H9 (cell line): ENCODE results near the gene PTPN22. TPM values are rescaled to one million over a fixed set of nuclear protein-coding genes. Genes with fewer than 3 reads are reported as not detected.

ENCODE experiments used
- DNase-seq: peaks from one replicate; pipeline ENCODE4 v3.0.0-alpha.2; 2017
- H2AFZ ChIP-seq: one replicate; pipeline ENCODE4 v1.6.1; 2013; ENCODE audit warnings: mild to moderate bottlenecking, low read length, control low read depth, moderate library complexity
- H2AK5ac ChIP-seq: 2 replicates; pipeline ENCODE4 v1.6.1; 2013; ENCODE audit warnings: low read length, control low read depth, mixed read lengths; ENCODE audit not compliant: insufficient read length
- H2BK120ac ChIP-seq: one replicate; pipeline ENCODE4 v1.6.1; 2013; ENCODE audit warnings: low read depth, mild to moderate bottlenecking, low read length, control low read depth, inconsistent platforms; ENCODE audit not compliant: poor library complexity, severe bottlenecking
- H2BK12ac ChIP-seq: 2 replicates; pipeline ENCODE4 v1.6.1; 2013; ENCODE audit warnings: low read length, control low read depth, mixed read lengths, low read depth; ENCODE audit not compliant: insufficient read length
- H2BK15ac ChIP-seq: 2 replicates; pipeline ENCODE4 v1.6.1; 2013; ENCODE audit warnings: low read depth, low read length, control low read depth
- H2BK20ac ChIP-seq: one replicate; pipeline ENCODE4 v1.6.1; 2013; ENCODE audit warnings: low read depth, mild to moderate bottlenecking, low read length, control low read depth, inconsistent platforms; ENCODE audit not compliant: poor library complexity, severe bottlenecking
- H2BK5ac ChIP-seq: 2 replicates; pipeline ENCODE4 v1.6.1; 2013; ENCODE audit warnings: low read length, control low read depth, mixed read lengths; ENCODE audit not compliant: insufficient read length
- H3K14ac ChIP-seq: 2 replicates; pipeline ENCODE4 v1.6.1; 2013; ENCODE audit warnings: low read length, control low read depth; ENCODE audit not compliant: insufficient read depth
- H3K18ac ChIP-seq: 2 replicates; pipeline ENCODE4 v1.6.1; 2013; ENCODE audit warnings: low read depth, mild to moderate bottlenecking, mixed read lengths, low read length, control low read depth; ENCODE audit not compliant: insufficient read length
- H3K23ac ChIP-seq: 2 replicates; pipeline ENCODE4 v1.6.1; 2013; ENCODE audit warnings: low read length, control low read depth, mixed read lengths, low read depth; ENCODE audit not compliant: insufficient read length
- H3K23me2 ChIP-seq: 2 replicates; pipeline ENCODE4 v1.6.1; 2013; ENCODE audit warnings: low read depth, mild to moderate bottlenecking, mixed read lengths, low read length, control low read depth; ENCODE audit not compliant: insufficient read length, poor library complexity, severe bottlenecking
- H3K27ac ChIP-seq: 2 replicates; pipeline ENCODE4 v1.5.1; 2013; ENCODE audit warnings: low read length, control low read depth, mixed read lengths, low read depth; ENCODE audit not compliant: insufficient read length
- H3K27me3 ChIP-seq: 2 replicates; pipeline ENCODE4 v1.6.1; 2013; ENCODE audit warnings: low read length, control low read depth, inconsistent platforms; ENCODE audit not compliant: insufficient read depth
- H3K4ac ChIP-seq: 2 replicates; pipeline ENCODE4 v1.6.1; 2013; ENCODE audit warnings: low read depth, mild to moderate bottlenecking, control low read depth, inconsistent platforms, low read length, moderate library complexity
- H3K4me1 ChIP-seq: 2 replicates; pipeline ENCODE4 v1.6.1; 2013; ENCODE audit warnings: low read length, control low read depth, inconsistent platforms; ENCODE audit not compliant: insufficient read depth
- H3K4me2 ChIP-seq: 2 replicates; pipeline ENCODE4 v1.6.1; 2013; ENCODE audit warnings: low read length, control low read depth, mixed read lengths; ENCODE audit not compliant: insufficient read length, insufficient read depth
- H3K56ac ChIP-seq: 2 replicates; pipeline ENCODE4 v1.6.1; 2013; ENCODE audit warnings: low read depth, mild to moderate bottlenecking, mixed read lengths, low read length, control low read depth; ENCODE audit not compliant: insufficient read length
- H3K79me1 ChIP-seq: 2 replicates; pipeline ENCODE4 v1.6.1; 2013; ENCODE audit warnings: low read depth, mild to moderate bottlenecking, moderate library complexity, low read length, control low read depth, inconsistent platforms; ENCODE audit not compliant: insufficient read depth, poor library complexity, severe bottlenecking
- H3K79me2 ChIP-seq: 2 replicates; pipeline ENCODE4 v1.6.1; 2013; ENCODE audit warnings: low read length, control low read depth, inconsistent platforms; ENCODE audit not compliant: insufficient read depth
- H3K9ac ChIP-seq: 2 replicates; pipeline ENCODE4 v1.6.1; 2013; ENCODE audit warnings: low read length, control low read depth, mixed read lengths; ENCODE audit not compliant: insufficient read length; ENCODE audit errors: extremely low read depth
- H3K9me3 ChIP-seq: one replicate; pipeline ENCODE4 v1.6.1; 2013; ENCODE audit warnings: low read depth, low read length, inconsistent platforms; ENCODE audit not compliant: control insufficient read depth
- H3T11ph ChIP-seq: one replicate; pipeline ENCODE4 v1.6.1; 2013; ENCODE audit warnings: mild to moderate bottlenecking, low read length, control low read depth, inconsistent platforms
- H4K20me1 ChIP-seq: one replicate; pipeline ENCODE4 v1.6.1; 2013; ENCODE audit not compliant: control insufficient read depth, insufficient read length, insufficient read depth
- H4K5ac ChIP-seq: 2 replicates; pipeline ENCODE4 v1.6.1; 2013; ENCODE audit warnings: low read depth, mild to moderate bottlenecking, mixed read lengths, low read length, control low read depth; ENCODE audit not compliant: insufficient read length
- H4K8ac ChIP-seq: replicated peaks from 2 replicates; pipeline ENCODE4 v1.6.1; 2013; ENCODE audit warnings: low read length, control low read depth, mixed read lengths, low read depth; ENCODE audit not compliant: insufficient read length
- H4K91ac ChIP-seq: 2 replicates; pipeline ENCODE4 v1.6.1; 2013; ENCODE audit warnings: low read depth, mild to moderate bottlenecking, moderate library complexity, mixed read lengths, low read length, control low read depth; ENCODE audit not compliant: insufficient read length
- H3K27ac Mint-ChIP-seq, 3 experiments: 2 replicates in 2 of 3; 3 replicates in 1 of 3; pipeline ENCODE4 v1.8.0; 2020 to 2021; ENCODE audit warnings: mixed read lengths in 3 of 3, mild to moderate bottlenecking in 1 of 3, moderate library complexity in 1 of 3
- H3K27me3 Mint-ChIP-seq: 2 replicates; pipeline ENCODE4 v1.8.0; 2021; ENCODE audit warnings: low read depth, mild to moderate bottlenecking, moderate library complexity, mixed read lengths
- H3K36me3 Mint-ChIP-seq, 3 experiments: 2 replicates in 2 of 3; 3 replicates in 1 of 3; pipeline ENCODE4 v1.8.0; 2020 to 2021; ENCODE audit warnings: low read depth in 3 of 3, mixed read lengths in 3 of 3; ENCODE audit not compliant: insufficient read depth in 1 of 3
- H3K4me1 Mint-ChIP-seq, 2 experiments: 2 replicates each; pipeline ENCODE4 v1.8.0; 2020; ENCODE audit warnings: mixed read lengths in 2 of 2
- H3K4me3 Mint-ChIP-seq, 2 experiments: 2 replicates in 1 of 2; 3 replicates in 1 of 2; pipeline ENCODE4 v1.8.0; 2020 to 2021; ENCODE audit warnings: mild to moderate bottlenecking in 2 of 2, mixed read lengths in 2 of 2, moderate library complexity in 1 of 2
- H3K9me3 Mint-ChIP-seq, 2 experiments: 2 replicates in 1 of 2; 3 replicates in 1 of 2; pipeline ENCODE4 v1.8.0; 2020; ENCODE audit warnings: mild to moderate bottlenecking in 2 of 2, mixed read lengths in 2 of 2, moderate library complexity in 1 of 2
- WGBS: extraction: QIAGEN DNeasy Blood & Tissue Kit; methylation state at CpG from one replicate; pipeline ENCODE4 v1.1.7; 2013; ENCODE audit warnings: missing lambda C conversion rate, low lambda C conversion rate, mixed read lengths; ENCODE audit not compliant: insufficient read length; ENCODE audit errors: extremely low coverage; 5-methylcytosine and 5-hydroxymethylcytosine counted together
- total RNA-seq: library from RNA; stranded (reverse); gene quantifications from 2 replicates; pipeline ENCODE4 v1.2.1, GENCODE V29; 2021
- TF ChIP-seq, protein P1 (sequence below): fragments of 200-600 bp; sonication (generic); conservative IDR thresholded peaks from 3 replicates; pipeline ENCODE4 v1.8.0; 2021; ENCODE audit warnings: antibody characterized with exemption, mild to moderate bottlenecking

Gene PTPN22
- total RNA-seq, 1 experiment from 2014 or later, result not detected

GRCh38 chr1:113811156-113811887, 60.2 kb downstream of the PTPN22 start:
- H3K14ac ChIP-seq, result peak overlapping the region; percentile 82
- H4K5ac ChIP-seq, result no peak overlapping the region
- H3K4me1 ChIP-seq, result no peaks in the 10 kb centered on the region
- no peak overlapping the region for H2BK20ac ChIP-seq
- H3K27ac ChIP-seq, result no peak overlapping the region
- no peaks in the 10 kb centered on the region for H3K23me2 ChIP-seq
- WGBS, result no CpG with 5 or more reads among the region's 29 CpGs
- H2BK5ac ChIP-seq, result no peak overlapping the region
- peak; percentile 35 for DNase-seq
- H2BK12ac ChIP-seq, result no peak overlapping the region
- Mint-ChIP-seq H3K27me3 (no peaks in the 10 kb centered on the region), H3K9me3 (0 out of 5 replicates have a peak, but pooled peaks cover 0 to 3% of the 10 kb centered on the region in 2 experiments), H3K36me3 (peaks cover 3 to 14% (median 5%) of the 10 kb centered on the region in 3 experiments), H3K4me1 (peaks cover 13 to 22% of the 10 kb centered on the region in 2 experiments), H3K27ac (peak overlapping the region; percentile 82 to 96 (median 93)), H3K4me3 (peak overlapping the region; percentile 94 to 99)
- H4K8ac ChIP-seq, result no peak overlapping the region
- no peak overlapping the region for H3K4ac ChIP-seq
- H3K79me1 ChIP-seq, result no peaks in the 10 kb centered on the region
- no peaks in the 10 kb centered on the region for H3K9me3 ChIP-seq
- no peaks in the 10 kb centered on the region for H3K27me3 ChIP-seq
- no peak overlapping the region for H3K56ac ChIP-seq
- H3K9ac ChIP-seq, result peak overlapping the region; percentile 84
- no peaks in the 10 kb centered on the region for H4K20me1 ChIP-seq
- no peak overlapping the region for H2BK15ac ChIP-seq
- H3K79me2 ChIP-seq, result peaks cover 24% of the 10 kb centered on the region; the same call in 1 of the 2 replicates
- H3K4me2 ChIP-seq, result peak overlapping the region; percentile 83
- H3K18ac ChIP-seq, result peak overlapping the region; percentile 52
- H4K91ac ChIP-seq, result no peak overlapping the region
- no peak overlapping the region for H2AFZ ChIP-seq
- TF ChIP-seq, protein P1, sequence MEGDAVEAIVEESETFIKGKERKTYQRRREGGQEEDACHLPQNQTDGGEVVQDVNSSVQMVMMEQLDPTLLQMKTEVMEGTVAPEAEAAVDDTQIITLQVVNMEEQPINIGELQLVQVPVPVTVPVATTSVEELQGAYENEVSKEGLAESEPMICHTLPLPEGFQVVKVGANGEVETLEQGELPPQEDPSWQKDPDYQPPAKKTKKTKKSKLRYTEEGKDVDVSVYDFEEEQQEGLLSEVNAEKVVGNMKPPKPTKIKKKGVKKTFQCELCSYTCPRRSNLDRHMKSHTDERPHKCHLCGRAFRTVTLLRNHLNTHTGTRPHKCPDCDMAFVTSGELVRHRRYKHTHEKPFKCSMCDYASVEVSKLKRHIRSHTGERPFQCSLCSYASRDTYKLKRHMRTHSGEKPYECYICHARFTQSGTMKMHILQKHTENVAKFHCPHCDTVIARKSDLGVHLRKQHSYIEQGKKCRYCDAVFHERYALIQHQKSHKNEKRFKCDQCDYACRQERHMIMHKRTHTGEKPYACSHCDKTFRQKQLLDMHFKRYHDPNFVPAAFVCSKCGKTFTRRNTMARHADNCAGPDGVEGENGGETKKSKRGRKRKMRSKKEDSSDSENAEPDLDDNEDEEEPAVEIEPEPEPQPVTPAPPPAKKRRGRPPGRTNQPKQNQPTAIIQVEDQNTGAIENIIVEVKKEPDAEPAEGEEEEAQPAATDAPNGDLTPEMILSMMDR, result no peak
- H2AK5ac ChIP-seq, result no peak overlapping the region
- H3K23ac ChIP-seq, result no peak overlapping the region
- no peak overlapping the region for H2BK120ac ChIP-seq
- no peak overlapping the region for H3T11ph ChIP-seq
